HG03469 (cell line): ENCODE results near the gene EPB41L5.

ENCODE experiments used
- ATAC-seq: cut with Tn5 transposase; IDR thresholded peaks from one replicate; pipeline ENCODE4 v1.9.1; 2021; ENCODE audit warnings: mild to moderate bottlenecking, moderate library complexity, moderate number of reproducible peaks; ENCODE audit not compliant: unreplicated experiment

Gene EPB41L5

GRCh38 chr2:120223034-120223912 lies 210.4 kb downstream of the EPB41L5 start, which contains the start of gene TMEM185B:
Gene TMEM185B, minus strand, starts transcription at chr2:120223400. Its CDS starts 424 bp downstream, at chr2:120222976.
- peak; percentile 70 for ATAC-seq

GRCh38 chr2:120224256-120224655 lies 211.4 kb downstream of the EPB41L5 start:
- ATAC-seq = no peak

GRCh38 chr2:120224735-120225548 lies 212.1 kb downstream of the EPB41L5 start:
- no peak for ATAC-seq

GRCh38 chr2:120225549-120226065 lies 212.7 kb downstream of the EPB41L5 start:
- ATAC-seq = no peak

- no peak for ATAC-seq
These were observed 213.4 kb downstream of the EPB41L5 start for GRCh38 chr2:120226316-120226715.

- ATAC-seq = no peak
These were observed 214.5 kb downstream of the EPB41L5 start for GRCh38 chr2:120227111-120227991.

- ATAC-seq = no peak
These were observed 215.6 kb downstream of the EPB41L5 start for GRCh38 chr2:120228503-120228902.
